22Rv1 (cell line): ENCODE data around the gene CERS1.

Experiments
- H3K27ac ChIP-seq: fragments of 450-650 bp; 2 replicates; pipeline ENCODE4 v1.5.1; 2017
- ZFX ChIP-seq: fragments of 450-650 bp; IDR thresholded peaks from 2 replicates; pipeline ENCODE4 v1.6.1; 2017; ENCODE audit warnings: antibody characterized with exemption, borderline replicate concordance
- TF ChIP-seq, protein P1 (sequence below): fragments of 450-650 bp; IDR thresholded peaks from 2 replicates; pipeline ENCODE4 v1.5.1; 2017; ENCODE audit warnings: mild to moderate bottlenecking

The CERS1 gene

DNA sequence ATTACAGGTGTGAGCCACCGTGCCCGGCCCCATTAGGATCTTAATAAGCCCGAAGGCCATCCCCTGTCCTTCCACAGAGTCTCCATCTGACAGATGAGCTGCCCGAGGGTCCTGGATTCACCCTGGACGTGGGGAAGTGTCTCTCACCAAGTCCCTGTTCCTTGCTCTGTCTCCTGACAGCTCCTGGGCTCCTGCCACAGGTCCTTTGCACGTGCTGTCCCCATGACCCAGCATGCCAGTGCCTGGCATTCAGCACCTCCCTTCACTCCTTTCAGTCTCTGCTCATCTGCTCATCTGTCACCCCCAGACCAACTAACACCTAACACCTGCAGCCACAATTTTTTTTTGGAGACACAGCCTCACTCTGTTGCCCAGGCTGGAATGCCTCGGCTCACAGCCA is 14.5 kb downstream of the CERS1 start:
- H3K27ac ChIP-seq: no peak overlapping the region

DNA sequence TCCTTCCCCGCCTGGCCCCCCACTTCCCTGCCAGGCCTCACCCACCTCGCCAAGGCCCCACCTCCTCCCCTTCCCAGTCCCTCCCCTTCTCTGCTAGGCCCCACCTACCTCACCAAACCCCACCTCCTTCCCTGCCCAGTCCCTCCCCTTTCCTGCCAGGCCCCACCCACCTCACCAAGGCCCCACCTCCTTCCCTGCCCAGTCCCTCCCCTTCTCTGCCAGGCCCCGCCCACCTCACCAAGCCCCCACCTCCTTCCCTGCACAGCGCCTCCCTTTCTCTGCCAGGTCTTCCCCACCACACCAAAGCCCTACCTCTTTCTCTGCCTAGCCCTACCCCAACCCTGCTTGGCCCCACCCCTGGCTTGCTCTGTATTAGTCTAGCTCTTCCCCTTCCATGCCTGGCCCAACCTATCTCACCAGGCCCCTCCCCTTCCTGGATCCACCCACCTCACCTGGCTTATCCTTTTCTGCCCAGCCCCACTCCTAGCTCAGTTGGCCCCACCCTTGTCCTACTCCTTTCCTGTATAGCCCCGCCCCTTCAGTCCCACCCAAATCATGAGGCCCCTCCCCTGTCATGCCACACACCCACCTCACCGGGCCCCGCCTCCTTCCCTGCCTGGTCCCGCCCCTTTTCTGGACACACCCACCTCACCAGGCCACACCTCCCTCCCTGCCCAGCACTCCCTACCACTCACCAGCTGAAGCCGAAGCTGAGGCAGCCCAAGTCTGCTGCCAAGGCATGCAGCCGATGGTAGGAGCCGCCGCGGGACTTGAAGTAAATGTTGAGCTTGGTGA is 16.2 kb downstream of the CERS1 start:
- TF ChIP-seq ZFX: no peak
- TF ChIP-seq, protein P1, sequence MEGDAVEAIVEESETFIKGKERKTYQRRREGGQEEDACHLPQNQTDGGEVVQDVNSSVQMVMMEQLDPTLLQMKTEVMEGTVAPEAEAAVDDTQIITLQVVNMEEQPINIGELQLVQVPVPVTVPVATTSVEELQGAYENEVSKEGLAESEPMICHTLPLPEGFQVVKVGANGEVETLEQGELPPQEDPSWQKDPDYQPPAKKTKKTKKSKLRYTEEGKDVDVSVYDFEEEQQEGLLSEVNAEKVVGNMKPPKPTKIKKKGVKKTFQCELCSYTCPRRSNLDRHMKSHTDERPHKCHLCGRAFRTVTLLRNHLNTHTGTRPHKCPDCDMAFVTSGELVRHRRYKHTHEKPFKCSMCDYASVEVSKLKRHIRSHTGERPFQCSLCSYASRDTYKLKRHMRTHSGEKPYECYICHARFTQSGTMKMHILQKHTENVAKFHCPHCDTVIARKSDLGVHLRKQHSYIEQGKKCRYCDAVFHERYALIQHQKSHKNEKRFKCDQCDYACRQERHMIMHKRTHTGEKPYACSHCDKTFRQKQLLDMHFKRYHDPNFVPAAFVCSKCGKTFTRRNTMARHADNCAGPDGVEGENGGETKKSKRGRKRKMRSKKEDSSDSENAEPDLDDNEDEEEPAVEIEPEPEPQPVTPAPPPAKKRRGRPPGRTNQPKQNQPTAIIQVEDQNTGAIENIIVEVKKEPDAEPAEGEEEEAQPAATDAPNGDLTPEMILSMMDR: no peak
- peak overlapping the region; percentile 46 for H3K27ac ChIP-seq

More for the DNA sequence above, 14.5 kb downstream of the CERS1 start:
- no peak for TF ChIP-seq ZFX
- TF ChIP-seq, protein P1: no peak

DNA sequence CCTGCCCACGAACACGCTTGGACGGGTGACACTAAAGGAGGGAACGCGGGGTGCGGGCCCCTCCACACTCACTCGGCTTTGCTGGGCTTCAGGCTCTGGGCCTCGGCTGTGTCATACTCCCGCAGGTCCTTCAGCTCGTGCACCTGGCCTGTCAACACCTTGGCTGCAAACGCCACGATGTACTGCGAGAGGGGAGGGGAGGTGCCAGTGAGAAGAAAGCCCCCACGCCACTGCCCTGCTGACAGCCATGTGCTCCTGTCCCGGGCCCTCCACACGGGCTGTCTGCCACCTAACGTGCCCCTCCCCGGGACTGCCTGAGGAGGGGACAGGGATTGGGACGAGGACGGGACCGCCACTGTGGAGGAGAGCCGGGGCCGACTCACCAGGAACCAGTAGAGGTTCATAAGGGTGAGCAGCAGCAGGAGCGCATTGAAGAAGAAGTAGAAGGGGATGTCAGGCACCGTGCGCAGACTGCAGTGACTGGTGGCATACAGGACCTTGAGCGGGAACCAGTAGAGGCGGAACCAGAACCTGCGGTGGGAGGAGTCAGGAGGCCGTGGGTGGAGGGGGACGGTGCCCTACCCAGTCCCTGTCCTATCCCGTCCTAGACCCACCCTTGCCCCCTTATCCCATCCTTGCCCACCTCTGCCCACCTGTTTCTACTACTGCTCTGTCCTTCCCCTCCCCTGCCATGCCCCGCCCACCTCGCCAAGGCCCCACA is 16.9 kb downstream of the CERS1 start:
- no peak for TF ChIP-seq ZFX
- TF ChIP-seq, protein P1: no peak
- H3K27ac ChIP-seq: peak overlapping the region; percentile 33

DNA sequence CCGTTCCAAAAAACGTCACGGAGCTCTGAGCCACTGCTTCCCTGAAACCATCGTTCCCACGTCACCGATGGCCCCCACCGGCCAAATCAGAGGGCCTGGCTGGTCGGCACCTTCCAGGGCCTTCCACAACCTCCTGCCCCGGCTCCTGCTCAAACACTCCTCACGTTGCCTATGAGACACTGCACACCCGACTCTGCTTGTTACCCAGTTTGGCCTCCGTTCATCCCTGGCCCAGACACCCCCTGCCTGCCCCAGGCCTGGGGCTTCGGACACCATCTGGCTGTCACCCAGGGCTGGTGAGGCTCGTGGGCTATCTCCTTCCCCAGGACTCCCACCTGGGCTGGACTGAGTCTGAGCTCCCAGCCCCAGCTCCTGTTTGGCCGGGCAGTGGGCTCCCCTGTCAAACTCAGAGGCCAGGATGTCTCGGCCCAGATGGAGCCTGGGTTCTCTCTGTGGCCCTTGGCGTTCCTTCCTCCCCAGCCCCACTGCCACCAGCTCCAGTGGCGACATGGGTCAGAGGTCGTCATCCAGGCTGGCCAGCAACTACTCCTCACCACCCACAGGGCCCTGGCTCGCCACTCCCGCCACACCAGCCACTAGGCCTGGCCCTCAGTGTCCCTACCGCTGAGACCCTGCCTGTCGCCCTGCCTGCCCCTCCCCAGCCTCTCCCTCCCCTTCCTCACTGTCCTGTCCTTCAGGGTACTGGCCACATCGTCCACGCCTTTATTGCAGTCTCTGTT is 17.7 kb downstream of the CERS1 start:
- peak overlapping the region; percentile 33; the same call in 1 of the 2 replicates for H3K27ac ChIP-seq

DNA sequence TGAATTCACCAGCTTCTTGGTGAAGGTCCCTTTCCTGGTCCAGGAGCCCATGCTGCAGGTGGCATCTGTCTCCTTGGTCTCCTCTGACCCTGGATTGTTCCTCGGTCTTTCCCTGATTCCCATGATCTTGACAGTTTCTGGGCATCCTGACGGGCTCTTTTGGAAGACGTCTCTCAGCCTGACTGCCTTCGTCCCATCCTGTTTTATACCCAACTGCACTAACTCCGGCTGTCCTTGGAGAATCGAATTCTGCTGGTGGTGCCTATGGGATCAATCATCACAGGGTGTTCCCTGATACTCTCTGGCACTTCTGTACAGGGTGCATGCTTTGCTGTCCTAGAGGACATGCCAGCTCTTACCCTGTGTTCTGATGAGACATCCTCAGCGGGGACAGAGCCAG is 19.1 kb downstream of the CERS1 start:
- TF ChIP-seq ZFX: no peak
- TF ChIP-seq, protein P1: no peak
- H3K27ac ChIP-seq: no peak overlapping the region

More for the DNA sequence above, 17.7 kb downstream of the CERS1 start:
- TF ChIP-seq, protein P1: no peak
- TF ChIP-seq ZFX: no peak

DNA sequence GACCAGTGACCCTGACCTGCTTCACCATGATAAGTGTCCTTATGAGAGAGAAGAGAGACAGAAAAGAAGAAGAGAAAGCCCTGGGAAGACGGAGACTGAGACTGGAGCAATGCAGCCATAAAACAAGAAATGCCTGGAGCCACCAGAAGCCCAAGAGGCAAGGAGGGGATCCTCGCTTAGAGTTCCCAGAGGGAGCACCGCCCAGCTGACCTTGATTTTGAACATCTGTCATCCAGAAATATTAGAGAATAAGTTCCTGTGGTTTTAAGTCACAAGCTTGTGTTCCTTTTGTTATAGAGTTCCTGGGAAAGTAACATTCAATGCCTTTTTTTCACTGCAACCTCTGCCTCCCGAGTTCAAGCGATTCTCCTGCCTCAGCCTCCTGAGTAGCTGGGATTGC is 20.2 kb downstream of the CERS1 start:
- TF ChIP-seq ZFX: no peak
- TF ChIP-seq, protein P1: no peak
- H3K27ac ChIP-seq: no peak overlapping the region

DNA sequence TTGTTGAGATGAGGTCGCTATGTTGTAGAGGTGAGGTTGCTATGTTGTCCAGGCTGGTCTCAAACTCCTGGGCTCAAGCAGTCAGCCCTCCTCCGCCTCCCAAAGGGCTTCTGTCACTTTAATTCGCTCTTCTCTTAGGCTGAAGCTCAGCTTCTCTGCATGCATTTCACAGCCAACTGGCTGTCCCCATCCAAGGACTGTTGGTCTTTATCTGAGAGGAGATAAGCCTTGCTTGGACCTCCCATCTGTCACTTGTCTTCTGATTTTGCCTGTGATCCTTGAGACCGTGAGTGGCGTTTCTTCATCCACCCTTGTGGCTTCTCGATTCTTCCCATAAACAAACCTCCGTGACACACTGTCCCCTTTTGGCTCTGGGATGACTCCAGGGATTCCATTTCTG is 24.4 kb downstream of the CERS1 start:
- 0 out of 2 replicates have a peak overlapping the region, but pooled peaks have one; percentile 29 for H3K27ac ChIP-seq

More for the DNA sequence above, 24.4 kb downstream of the CERS1 start:
- TF ChIP-seq, protein P1: no peak
- no peak for TF ChIP-seq ZFX
